GM12878 (cell line): ENCODE results near the gene UBR3. TPM values are rescaled to one million over a fixed set of nuclear protein-coding genes. Genes with fewer than 3 reads are reported as not detected.
"Not testable (repeated sequence)": the region's sequence is repeated elsewhere in the genome, so short reads cannot be mapped to it uniquely, and the experiment has no call there.

Source experiments
- ATAC-seq: fragments of 200-7000 bp; cut with Tn5 transposase; 3 replicates; pipeline ENCODE4 v1.9.1; 2020; ENCODE audit warnings: mild to moderate bottlenecking, moderate library complexity
- BruUV-seq: library from RNA; stranded (reverse); fragments of 400-500 nt; replicated peaks from 2 replicates; lab custom pipeline; 2021; lab: Mats Ljungman, UMichigan
- CTCF ChIA-PET: fragments of 300-600 bp; sonication (Branson Sonifier 250); formaldehyde crosslinking; extraction: SDS; loops from one replicate; lab custom pipeline; 2021; ENCODE audit warnings: inconsistent platforms; lab: Yijun Ruan, JAX
- POLR2A ChIA-PET: fragments of 350-600 bp; formaldehyde crosslinking; extraction: SDS; loops from one replicate; lab custom pipeline; 2021; ENCODE audit warnings: inconsistent platforms; lab: Charles Lee
- RAD21 ChIA-PET: fragments of 300-600 bp; sonication (Branson Sonifier 250); formaldehyde crosslinking; loops from one replicate; lab custom pipeline; 2023; ENCODE audit warnings: antibody characterized with exemption; ENCODE audit not compliant: unreplicated experiment; lab: Charles Lee
- SMC1A ChIA-PET: fragments of 300-600 bp; sonication (Branson Sonifier 250); formaldehyde crosslinking; loops from one replicate; lab custom pipeline; 2023; ENCODE audit not compliant: unreplicated experiment, uncharacterized antibody; lab: Charles Lee
- DNase-seq: peaks from one replicate; pipeline ENCODE4 v3.0.0-alpha.2; 2011; ENCODE audit warnings: low read depth, low spot score
- FAIRE-seq: peaks from 3 replicates; lab custom pipeline; 2011; peaks lifted over from hg19 to GRCh38; lab: Jason Lieb, UNC
- H2AFZ ChIP-seq: 2 replicates; pipeline ENCODE4 v1.6.0; 2011; ENCODE audit warnings: low read depth, low read length, control low read depth; ENCODE audit not compliant: control insufficient read depth
- H3K27ac ChIP-seq: 2 replicates; pipeline ENCODE4 v1.5.1; 2011; ENCODE audit warnings: control low read depth; ENCODE audit not compliant: control insufficient read depth, insufficient read depth
- H3K27me3 ChIP-seq, 2 experiments: replicated peaks in 1 of 2; 2 replicates each; pipeline versions ENCODE4 v1.6.0 to v1.6.1; 2011; ENCODE audit warnings: low read length in 1 of 2; ENCODE audit not compliant: control insufficient read depth in 2 of 2, insufficient read depth in 2 of 2
- H3K36me3 ChIP-seq, 2 experiments: 2 replicates each; pipeline ENCODE4 v1.5.1; 2011; ENCODE audit warnings: low read length in 1 of 2; ENCODE audit not compliant: control insufficient read depth in 2 of 2, insufficient read depth in 2 of 2
- H3K4me1 ChIP-seq: 2 replicates; pipeline ENCODE4 v1.6.1; 2011; ENCODE audit warnings: mild to moderate bottlenecking, low read length, moderate library complexity, mixed read lengths; ENCODE audit not compliant: control insufficient read depth, insufficient read depth
- H3K4me2 ChIP-seq: 2 replicates; pipeline ENCODE4 v1.6.0; 2011; ENCODE audit warnings: control low read depth; ENCODE audit not compliant: control insufficient read depth, insufficient read depth
- H3K4me3 ChIP-seq: fragments of 200-600 bp; sonication (generic); 2 replicates; pipeline ENCODE4 v1.5.1; 2016
- H3K79me2 ChIP-seq: 2 replicates; pipeline ENCODE4 v1.6.0; 2011; ENCODE audit warnings: low read length; ENCODE audit not compliant: control insufficient read depth, insufficient read depth
- H3K9ac ChIP-seq: 2 replicates; pipeline ENCODE4 v1.8.0; 2011; ENCODE audit warnings: low read length, control low read depth, mixed read lengths; ENCODE audit not compliant: control insufficient read depth, insufficient read depth
- H3K9me3 ChIP-seq: replicated peaks from 3 replicates; pipeline ENCODE4 v1.5.1; 2011; ENCODE audit warnings: mild to moderate bottlenecking, low read length; ENCODE audit not compliant: control insufficient read depth, insufficient read depth
- H4K20me1 ChIP-seq: 2 replicates; pipeline ENCODE4 v1.6.0; 2011; ENCODE audit not compliant: control insufficient read depth, insufficient read depth
- CHD4 ChIP-seq: fragments of 200-600 bp; sonication (generic); IDR thresholded peaks from 2 replicates; pipeline ENCODE4 v1.6.1; 2016; ENCODE audit warnings: mild to moderate bottlenecking
- RAD21 ChIP-seq: IDR thresholded peaks from 2 replicates; pipeline ENCODE4 v1.6.1; 2011; ENCODE audit warnings: mild to moderate bottlenecking, low read depth, low read length, moderate library complexity; ENCODE audit not compliant: insufficient read depth
- SMC3 ChIP-seq: IDR thresholded peaks from 2 replicates; pipeline ENCODE4 v1.6.1; 2011; ENCODE audit warnings: low read length, improper control_type of control experiment, borderline replicate concordance
- ZBED1 ChIP-seq: IDR thresholded peaks from 2 replicates; pipeline ENCODE4 v1.6.1; 2016; ENCODE audit warnings: borderline replicate concordance
- WGBS: methylation state at CpG from one replicate; pipeline ENCODE4 v1.1.6; 2016; ENCODE audit warnings: low lambda C conversion rate; ENCODE audit not compliant: insufficient replicate concordance, insufficient coverage; ENCODE audit errors: missing lambda C conversion rate; 5-methylcytosine and 5-hydroxymethylcytosine counted together
- in situ Hi-C: fragments of 300-500 bp; cut with MboI; formaldehyde crosslinking; loops from 9 replicates; pipeline ENCODE4 v1.14.3; 2018; ENCODE audit warnings: mixed read lengths
- intact Hi-C: fragments of 100-400 bp; cut with micrococcal nuclease; formaldehyde crosslinking; loops from one replicate; pipeline ENCODE4 v1.14.2; 2022; ENCODE audit not compliant: unreplicated experiment
- polyA plus RNA-seq, 11 experiments: library from polyadenylated mRNA; depleted of rRNA in 4 of 11; unstranded in 6 of 11; stranded (reverse) in 5 of 11; fragments of >200 nt; fragmentation: Nextera tagmentation in 4 of 11; fragmentation: Illumina TruSeq in 1 of 11; extraction: Ambion mirVana in 4 of 11; extraction: Trizol in 1 of 11; gene quantifications; 1 replicate in 1 of 11; 2 replicates in 10 of 11; pipeline versions ENCODE4 v1.2.1 to v1.2.3, GENCODE V29; 2011 to 2016; ENCODE audit warnings: inconsistent platforms in 2 of 11, missing spikeins in 2 of 11, low read depth in 1 of 11
- total RNA-seq, 4 experiments: library from RNA; depleted of rRNA in 3 of 4; stranded (reverse); fragments of >200 nt in 3 of 4; fragmentation: Illumina TruSeq in 1 of 4; extraction: Trizol in 1 of 4; gene quantifications; 2 replicates each; pipeline versions ENCODE4 v1.2.1 to v1.2.3, GENCODE V29; 2013 to 2021
- TF ChIP-seq, protein P1 (sequence below): IDR thresholded peaks from 2 replicates; pipeline ENCODE4 v1.6.1; 2012; ENCODE audit warnings: mild to moderate bottlenecking, low read depth, low read length
- TF ChIP-seq, protein P2 (sequence below): fragments of 450-650 bp; IDR thresholded peaks from 2 replicates; pipeline ENCODE4 v1.6.1; 2017; ENCODE audit warnings: low read depth, mild to moderate bottlenecking, moderate library complexity

The UBR3 gene
- total and polyA plus RNA-seq, 10 of the 15 experiments (the other 5 are each of a cell fraction or from before 2014, with no cell fraction given) = 3.8 to 22.9 (median 11.2) TPM

DNA sequence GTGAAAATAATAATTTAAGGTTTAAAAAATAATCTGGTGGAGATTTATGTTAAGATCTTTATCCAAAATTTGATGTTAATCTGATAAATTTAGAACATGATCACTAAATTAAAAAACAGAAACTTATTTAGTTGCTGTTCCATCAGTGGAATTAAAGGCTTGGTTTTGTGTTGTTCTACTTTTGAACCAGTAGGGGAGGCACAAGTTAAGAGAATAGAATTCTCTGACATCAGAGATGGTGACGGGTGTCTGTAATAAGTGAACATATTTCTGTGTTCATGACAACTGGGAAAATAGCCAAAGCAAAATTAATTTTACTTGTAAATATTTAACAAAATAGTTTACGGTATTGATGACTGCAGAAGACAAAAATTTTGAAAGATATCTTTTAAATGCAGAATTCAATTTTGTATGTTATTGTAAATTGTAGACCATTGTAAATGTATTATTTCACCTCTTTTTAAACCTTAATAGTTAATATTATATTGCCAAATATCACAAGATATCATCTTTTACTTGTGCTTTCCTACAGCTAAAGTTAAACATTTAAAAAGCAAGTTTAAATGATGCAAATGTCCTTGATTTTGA is 106.0 kb downstream of the UBR3 start (continued):
- TF ChIP-seq, protein P1, sequence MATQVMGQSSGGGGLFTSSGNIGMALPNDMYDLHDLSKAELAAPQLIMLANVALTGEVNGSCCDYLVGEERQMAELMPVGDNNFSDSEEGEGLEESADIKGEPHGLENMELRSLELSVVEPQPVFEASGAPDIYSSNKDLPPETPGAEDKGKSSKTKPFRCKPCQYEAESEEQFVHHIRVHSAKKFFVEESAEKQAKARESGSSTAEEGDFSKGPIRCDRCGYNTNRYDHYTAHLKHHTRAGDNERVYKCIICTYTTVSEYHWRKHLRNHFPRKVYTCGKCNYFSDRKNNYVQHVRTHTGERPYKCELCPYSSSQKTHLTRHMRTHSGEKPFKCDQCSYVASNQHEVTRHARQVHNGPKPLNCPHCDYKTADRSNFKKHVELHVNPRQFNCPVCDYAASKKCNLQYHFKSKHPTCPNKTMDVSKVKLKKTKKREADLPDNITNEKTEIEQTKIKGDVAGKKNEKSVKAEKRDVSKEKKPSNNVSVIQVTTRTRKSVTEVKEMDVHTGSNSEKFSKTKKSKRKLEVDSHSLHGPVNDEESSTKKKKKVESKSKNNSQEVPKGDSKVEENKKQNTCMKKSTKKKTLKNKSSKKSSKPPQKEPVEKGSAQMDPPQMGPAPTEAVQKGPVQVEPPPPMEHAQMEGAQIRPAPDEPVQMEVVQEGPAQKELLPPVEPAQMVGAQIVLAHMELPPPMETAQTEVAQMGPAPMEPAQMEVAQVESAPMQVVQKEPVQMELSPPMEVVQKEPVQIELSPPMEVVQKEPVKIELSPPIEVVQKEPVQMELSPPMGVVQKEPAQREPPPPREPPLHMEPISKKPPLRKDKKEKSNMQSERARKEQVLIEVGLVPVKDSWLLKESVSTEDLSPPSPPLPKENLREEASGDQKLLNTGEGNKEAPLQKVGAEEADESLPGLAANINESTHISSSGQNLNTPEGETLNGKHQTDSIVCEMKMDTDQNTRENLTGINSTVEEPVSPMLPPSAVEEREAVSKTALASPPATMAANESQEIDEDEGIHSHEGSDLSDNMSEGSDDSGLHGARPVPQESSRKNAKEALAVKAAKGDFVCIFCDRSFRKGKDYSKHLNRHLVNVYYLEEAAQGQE = no peak
- TF ChIP-seq, protein P2, sequence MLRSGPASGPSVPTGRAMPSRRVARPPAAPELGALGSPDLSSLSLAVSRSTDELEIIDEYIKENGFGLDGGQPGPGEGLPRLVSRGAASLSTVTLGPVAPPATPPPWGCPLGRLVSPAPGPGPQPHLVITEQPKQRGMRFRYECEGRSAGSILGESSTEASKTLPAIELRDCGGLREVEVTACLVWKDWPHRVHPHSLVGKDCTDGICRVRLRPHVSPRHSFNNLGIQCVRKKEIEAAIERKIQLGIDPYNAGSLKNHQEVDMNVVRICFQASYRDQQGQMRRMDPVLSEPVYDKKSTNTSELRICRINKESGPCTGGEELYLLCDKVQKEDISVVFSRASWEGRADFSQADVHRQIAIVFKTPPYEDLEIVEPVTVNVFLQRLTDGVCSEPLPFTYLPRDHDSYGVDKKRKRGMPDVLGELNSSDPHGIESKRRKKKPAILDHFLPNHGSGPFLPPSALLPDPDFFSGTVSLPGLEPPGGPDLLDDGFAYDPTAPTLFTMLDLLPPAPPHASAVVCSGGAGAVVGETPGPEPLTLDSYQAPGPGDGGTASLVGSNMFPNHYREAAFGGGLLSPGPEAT = no peak
- TF ChIP-seq SMC3 = peak; percentile 64; the same call in 1 of the 2 replicates
- no peak for TF ChIP-seq CHD4
- no peak for TF ChIP-seq ZBED1
- peak; percentile 92 for TF ChIP-seq RAD21

DNA sequence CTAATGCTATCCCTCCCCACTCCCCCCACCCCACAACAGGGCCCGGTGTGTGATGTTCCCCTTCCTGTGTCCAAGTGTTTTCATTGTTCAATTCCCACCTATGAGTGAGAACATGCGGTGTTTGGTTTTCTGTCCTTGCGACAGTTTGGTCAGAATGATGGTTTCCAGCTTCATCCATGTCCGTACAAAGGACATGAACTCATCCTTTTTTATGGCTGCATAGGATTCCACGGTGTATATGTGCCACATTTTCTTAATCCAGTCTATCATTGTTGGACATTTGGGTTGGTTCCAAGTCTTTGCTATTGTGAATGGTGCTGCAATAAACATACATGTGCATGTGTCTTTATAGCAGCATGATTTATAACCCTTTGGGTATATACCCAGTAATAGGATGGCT is 109.4 kb downstream of the UBR3 start:
- H3K9me3 ChIP-seq, H3K4me1 ChIP-seq, CTCF ChIA-PET, BruUV-seq, DNase-seq, H3K4me3 ChIP-seq, H3K4me2 ChIP-seq, POLR2A ChIA-PET, H3K36me3 ChIP-seq, FAIRE-seq, in situ Hi-C loops, H3K27ac ChIP-seq, SMC1A ChIA-PET, H3K27me3 ChIP-seq, H3K79me2 ChIP-seq, H3K9ac ChIP-seq, intact Hi-C loops, ATAC-seq, H2AFZ ChIP-seq, H4K20me1 ChIP-seq, RAD21 ChIA-PET: not testable (repeated sequence)
- 97% methylated on average over 5 of the region's 5 CpGs for WGBS
